ENCODE measurements around the gene PALD1. TPM values are rescaled to one million over a fixed set of nuclear protein-coding genes. Genes with fewer than 3 reads are reported as not detected.

PALD1 gene
- total and polyA plus RNA-seq, 2 experiments from 2014 or later, result 11.9 to 58.2 TPM

DNA sequence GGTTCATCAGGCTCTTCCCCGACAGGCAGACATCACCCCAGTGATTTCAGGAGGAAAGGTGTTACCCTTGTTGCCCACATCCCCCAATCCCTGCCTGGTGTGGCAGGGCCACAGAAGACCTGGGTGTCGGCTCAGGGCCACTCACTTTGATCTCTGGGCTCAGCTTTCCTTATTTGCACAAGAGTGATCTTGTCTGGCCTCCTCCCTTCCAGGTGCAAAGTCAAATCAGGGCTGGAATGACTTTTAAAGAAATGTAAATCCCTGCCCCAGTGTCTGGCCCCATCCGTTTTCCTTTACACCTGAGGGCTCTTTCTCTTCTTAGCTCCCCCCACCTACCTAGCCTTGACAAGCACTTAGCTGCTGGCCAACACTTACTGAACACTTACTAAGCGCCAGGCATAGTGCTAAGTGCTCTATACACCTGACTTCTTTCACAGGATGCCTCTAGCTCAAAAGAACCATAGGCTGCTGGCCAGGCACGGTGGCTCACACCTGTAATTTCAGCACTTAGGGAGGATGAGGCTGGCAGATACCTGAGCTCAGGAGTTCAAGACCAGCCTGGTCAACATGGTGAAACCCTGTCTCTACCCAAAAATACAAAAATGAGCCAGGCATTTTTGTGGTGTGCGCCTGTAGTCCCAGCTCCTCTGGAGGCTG, 36.1 kb upstream of the PALD1 start (continued):
- peak; percentile 44 for TF ChIP-seq ZNF462 (CRISPR knock-in tag; IDR thresholded peaks at IDR 0.05)
- no peak for TF ChIP-seq EZH2 (IDR thresholded peaks at IDR 0.05; ENCODE audit: low read depth, unreplicated experiment)

DNA sequence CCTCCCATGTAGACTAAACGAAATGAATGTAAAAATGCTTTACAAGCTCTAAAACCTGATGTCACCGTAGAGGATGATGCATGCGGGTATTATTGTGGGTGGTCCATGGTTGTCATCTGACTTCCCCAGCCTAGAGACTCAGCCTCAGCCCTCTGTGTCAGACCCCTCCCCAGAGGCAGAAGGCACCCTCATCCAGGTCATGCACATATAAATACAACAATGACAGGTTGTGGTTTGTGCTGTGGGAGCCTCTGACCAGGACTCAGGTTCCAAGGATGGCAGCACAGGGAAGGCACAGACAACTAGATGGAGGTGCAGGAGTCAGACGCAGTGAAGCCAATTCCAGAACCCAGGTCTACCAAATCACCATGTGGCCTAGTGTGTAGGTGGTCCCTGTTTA, 33.8 kb upstream of the PALD1 start:
- Histone ChIP-seq H2AFZ (peak overlapping the region; percentile 47; the same call in 1 of the 2 replicates), H3F3A (replicated peaks; ENCODE audit: low read depth) (peaks cover 26% of the 10 kb centered on the region), H3K27me3 (ENCODE audit: insufficient read depth) (peaks cover 16% of the 10 kb centered on the region), H4K20me1 (replicated peaks; ENCODE audit: insufficient read depth) (0 out of 2 replicates have a peak, but pooled peaks cover 3% of the 10 kb centered on the region), H3K4me3 (no peak overlapping the region), H3K36me3 (ENCODE audit: insufficient read depth) (no peaks in the 10 kb centered on the region), H3K27ac (ENCODE audit: low read depth) (no peak overlapping the region), H3K4me1 (ENCODE audit: insufficient read depth) (peaks cover 29% of the 10 kb centered on the region), H3K9me2 (ENCODE audit: insufficient read depth) (no peaks in the 10 kb centered on the region), H3K4me2 (no peak overlapping the region; the same call in 1 of the 2 replicates), H3K79me2 (replicated peaks; ENCODE audit: insufficient read depth) (peaks cover 9% of the 10 kb centered on the region)
- H3K36me3 Mint-ChIP-seq (ENCODE audit: low read depth), result peaks cover 2% of the 10 kb centered on the region; the same call in 1 of the 3 replicates
- H3K27me3 Mint-ChIP-seq (ENCODE audit: insufficient read depth, low read depth, poor library complexity), result peaks cover 32% of the 10 kb centered on the region
- no peak overlapping the region for H3K4me3 Mint-ChIP-seq
- ATAC-seq (no peak), DNase-seq (ENCODE audit: low spot score) (no peak)
- no peaks in the 10 kb centered on the region; the same call in 2 of the 3 replicates for H3K9me3 Mint-ChIP-seq
- H3K4me1 Mint-ChIP-seq, result peaks cover 45% of the 10 kb centered on the region
- no peak overlapping the region for H3K27ac Mint-ChIP-seq
- TF ChIP-seq REST (IDR thresholded peaks at IDR 0.05; ENCODE audit: unreplicated experiment) (no peak), ZNF462 (CRISPR knock-in tag; IDR thresholded peaks at IDR 0.05) (no peak), CREB1 (CRISPR knock-in tag; IDR thresholded peaks at IDR 0.05; ENCODE audit: low read depth) (no peak)
